NCI-H2107 (cell line): Measurements from ENCODE around the gene EFEMP1.

Experiments used
- DNase-seq: peaks from one replicate; lab custom pipeline; 2025; lab: John Stamatoyannopoulos, UW

The EFEMP1 gene

GRCh38 chr2:55898386-55899040, 25.1 kb downstream of the EFEMP1 start:
- DNase-seq, result no peak

- no peak for DNase-seq
Measured at GRCh38 chr2:55896633-55897032, 26.9 kb downstream of the EFEMP1 start.

GRCh38 chr2:55894720-55895119, 28.9 kb downstream of the EFEMP1 start:
- no peak for DNase-seq

GRCh38 chr2:55891671-55892094, 31.9 kb downstream of the EFEMP1 start:
- DNase-seq, result no peak

GRCh38 chr2:55888936-55889335, 34.6 kb downstream of the EFEMP1 start:
- DNase-seq, result no peak

GRCh38 chr2:55887901-55888624, 35.5 kb downstream of the EFEMP1 start:
- DNase-seq, result no peak

- no peak for DNase-seq
Measured at GRCh38 chr2:55887351-55887750, 36.2 kb downstream of the EFEMP1 start.

- DNase-seq, result no peak
Measured at GRCh38 chr2:55885944-55886281, 37.7 kb downstream of the EFEMP1 start.

GRCh38 chr2:55885127-55885943, 38.2 kb downstream of the EFEMP1 start:
- DNase-seq, result no peak

GRCh38 chr2:55883829-55884228, 39.8 kb downstream of the EFEMP1 start:
- DNase-seq, result no peak

- no peak for DNase-seq
Measured at GRCh38 chr2:55883357-55883756, 40.2 kb downstream of the EFEMP1 start.

GRCh38 chr2:55882954-55883353, 40.6 kb downstream of the EFEMP1 start:
- no peak for DNase-seq

GRCh38 chr2:55880416-55881143, 43.0 kb downstream of the EFEMP1 start:
- no peak for DNase-seq

GRCh38 chr2:55879976-55880375, 43.6 kb downstream of the EFEMP1 start:
- no peak for DNase-seq

- DNase-seq, result no peak
Measured at GRCh38 chr2:55877087-55877436, 46.5 kb downstream of the EFEMP1 start.

- no peak for DNase-seq
Measured at GRCh38 chr2:55876429-55877086, 47.0 kb downstream of the EFEMP1 start.

- no peak for DNase-seq
Measured at GRCh38 chr2:55875434-55876135, 48.0 kb downstream of the EFEMP1 start.

GRCh38 chr2:55874338-55874737, 49.2 kb downstream of the EFEMP1 start:
- no peak for DNase-seq

GRCh38 chr2:55871637-55872036, 51.9 kb downstream of the EFEMP1 start:
- no peak for DNase-seq

GRCh38 chr2:55869637-55870325, 53.8 kb downstream of the EFEMP1 start:
- no peak for DNase-seq
